Measurements from ENCODE around the gene EVI5L. TPM values are rescaled to one million over a fixed set of nuclear protein-coding genes. Genes with fewer than 3 reads are reported as not detected.

Gene EVI5L
- total and polyA plus RNA-seq, 2 donors (not counting 1 experiment from before 2014, with no cell fraction given) = 10.4 to 16.5 TPM

- H3K27ac ChIP-seq (ENCODE audit: insufficient read depth, low read length) = no peak overlapping the region
- no peak overlapping the region for H3K9ac ChIP-seq (ENCODE audit: insufficient read depth, low read length)
- no peaks in the 10 kb centered on the region for H3K9me3 ChIP-seq (ENCODE audit: control insufficient read depth, insufficient read depth, low read depth, low read length)
- DNase-seq (ENCODE audit: low read depth in 2 of 2) = peak; percentile 61 to 64
- no peaks in the 10 kb centered on the region for H3K79me2 ChIP-seq (ENCODE audit: control insufficient read depth, insufficient read depth, low read length)
- H3K27me3 ChIP-seq (ENCODE audit: control insufficient read depth, insufficient read depth, low read length) = no peaks in the 10 kb centered on the region
- H2AFZ ChIP-seq (ENCODE audit: low read length) = no peak overlapping the region
- H3K4me1 ChIP-seq (ENCODE audit: control insufficient read depth, extremely low read depth, insufficient read depth, low read length) = peaks cover 2% of the 10 kb centered on the region
- H3K4me2 ChIP-seq (ENCODE audit: extremely low read depth, insufficient read depth, low read length) = no peak overlapping the region
- H3K4me3 ChIP-seq (replicated peaks in 1 of 4; ENCODE audit: control extremely low read depth in 1 of 4, insufficient read depth in 1 of 4, low read depth in 3 of 4, low read length in 4 of 4) = no peak overlapping the region
- no peaks in the 10 kb centered on the region for H3K36me3 ChIP-seq (ENCODE audit: control insufficient read depth, insufficient read depth, low read length)
- no peaks in the 10 kb centered on the region for H4K20me1 ChIP-seq (ENCODE audit: control insufficient read depth, extremely low read depth, insufficient read depth, low read length)
- TF ChIP-seq, protein P1, sequence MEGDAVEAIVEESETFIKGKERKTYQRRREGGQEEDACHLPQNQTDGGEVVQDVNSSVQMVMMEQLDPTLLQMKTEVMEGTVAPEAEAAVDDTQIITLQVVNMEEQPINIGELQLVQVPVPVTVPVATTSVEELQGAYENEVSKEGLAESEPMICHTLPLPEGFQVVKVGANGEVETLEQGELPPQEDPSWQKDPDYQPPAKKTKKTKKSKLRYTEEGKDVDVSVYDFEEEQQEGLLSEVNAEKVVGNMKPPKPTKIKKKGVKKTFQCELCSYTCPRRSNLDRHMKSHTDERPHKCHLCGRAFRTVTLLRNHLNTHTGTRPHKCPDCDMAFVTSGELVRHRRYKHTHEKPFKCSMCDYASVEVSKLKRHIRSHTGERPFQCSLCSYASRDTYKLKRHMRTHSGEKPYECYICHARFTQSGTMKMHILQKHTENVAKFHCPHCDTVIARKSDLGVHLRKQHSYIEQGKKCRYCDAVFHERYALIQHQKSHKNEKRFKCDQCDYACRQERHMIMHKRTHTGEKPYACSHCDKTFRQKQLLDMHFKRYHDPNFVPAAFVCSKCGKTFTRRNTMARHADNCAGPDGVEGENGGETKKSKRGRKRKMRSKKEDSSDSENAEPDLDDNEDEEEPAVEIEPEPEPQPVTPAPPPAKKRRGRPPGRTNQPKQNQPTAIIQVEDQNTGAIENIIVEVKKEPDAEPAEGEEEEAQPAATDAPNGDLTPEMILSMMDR (conservative IDR thresholded peaks at IDR 0.05 in 1 of 2, IDR thresholded peaks at IDR 0.05 in 1 of 2; ENCODE audit: low read depth in 1 of 2, low read length in 2 of 2) = no peak
- TF ChIP-seq EZH2 (IDR thresholded peaks at IDR 0.05; ENCODE audit: low read length, missing control alignments) = no peak
Measured at GRCh38 chr19:7833225-7834099, 3.4 kb downstream of the EVI5L start.

GRCh38 chr19:7839476-7839875 lies 9.5 kb downstream of the EVI5L start:
- Histone ChIP-seq H3K4me3 (replicated peaks in 1 of 4; ENCODE audit: control extremely low read depth in 1 of 4, insufficient read depth in 1 of 4, low read depth in 3 of 4, low read length in 4 of 4) (no peak overlapping the region), H3K4me1 (ENCODE audit: control insufficient read depth, extremely low read depth, insufficient read depth, low read length) (no peaks in the 10 kb centered on the region)
- DNase-seq (ENCODE audit: low read depth in 2 of 2) = no peak

DNA sequence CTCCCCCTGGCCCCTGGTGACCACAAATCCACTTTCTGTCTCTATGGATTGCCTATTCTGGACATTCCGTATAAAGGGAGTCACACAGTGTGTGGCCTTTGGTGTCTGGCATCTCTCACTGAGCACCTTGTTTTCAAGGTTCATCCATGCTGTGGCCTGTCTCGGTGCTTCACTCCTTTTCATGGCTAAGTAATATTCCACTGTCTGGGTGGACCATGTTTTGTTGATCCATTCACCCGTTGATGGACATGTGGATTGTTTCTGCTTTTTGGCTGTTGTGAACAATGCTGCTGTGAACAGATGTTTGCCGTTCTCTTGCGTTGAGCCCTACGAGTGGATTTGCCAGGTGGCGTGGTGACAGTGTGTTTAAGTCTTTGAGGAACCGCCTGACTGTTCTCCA lies 10.6 kb downstream of the EVI5L start:
- H3K4me3 ChIP-seq (replicated peaks in 1 of 4; ENCODE audit: control extremely low read depth in 1 of 4, insufficient read depth in 1 of 4, low read depth in 3 of 4, low read length in 4 of 4) = no peak overlapping the region
- H3K36me3 ChIP-seq (ENCODE audit: control insufficient read depth, insufficient read depth, low read length) = no peaks in the 10 kb centered on the region
- H3K27ac ChIP-seq (ENCODE audit: insufficient read depth, low read length) = no peak overlapping the region
- no peak overlapping the region for H3K9ac ChIP-seq (ENCODE audit: insufficient read depth, low read length)
- H3K79me2 ChIP-seq (ENCODE audit: control insufficient read depth, insufficient read depth, low read length) = no peaks in the 10 kb centered on the region
- no peaks in the 10 kb centered on the region for H3K9me3 ChIP-seq (ENCODE audit: control insufficient read depth, insufficient read depth, low read depth, low read length)
- no peaks in the 10 kb centered on the region for H4K20me1 ChIP-seq (ENCODE audit: control insufficient read depth, extremely low read depth, insufficient read depth, low read length)
- H3K4me2 ChIP-seq (ENCODE audit: extremely low read depth, insufficient read depth, low read length) = no peak overlapping the region
- H2AFZ ChIP-seq (ENCODE audit: low read length) = no peak overlapping the region
- no peaks in the 10 kb centered on the region for H3K27me3 ChIP-seq (ENCODE audit: control insufficient read depth, insufficient read depth, low read length)
- no peak for TF ChIP-seq EZH2 (IDR thresholded peaks at IDR 0.05; ENCODE audit: low read length, missing control alignments)
- TF ChIP-seq, protein P1 (conservative IDR thresholded peaks at IDR 0.05 in 1 of 2, IDR thresholded peaks at IDR 0.05 in 1 of 2; ENCODE audit: low read depth in 1 of 2, low read length in 2 of 2) = no peak
- no peak for DNase-seq (ENCODE audit: low read depth in 2 of 2)
- no peaks in the 10 kb centered on the region for H3K4me1 ChIP-seq (ENCODE audit: control insufficient read depth, extremely low read depth, insufficient read depth, low read length)

More at GRCh38 chr19:7839476-7839875, 9.5 kb downstream of the EVI5L start:
- H3K9me3 ChIP-seq (ENCODE audit: control insufficient read depth, insufficient read depth, low read depth, low read length) = no peaks in the 10 kb centered on the region
- H3K27ac ChIP-seq (ENCODE audit: insufficient read depth, low read length) = no peak overlapping the region
- H3K27me3 ChIP-seq (ENCODE audit: control insufficient read depth, insufficient read depth, low read length) = no peaks in the 10 kb centered on the region
- H3K79me2 ChIP-seq (ENCODE audit: control insufficient read depth, insufficient read depth, low read length) = no peaks in the 10 kb centered on the region
- no peak overlapping the region for H3K9ac ChIP-seq (ENCODE audit: insufficient read depth, low read length)
- no peak overlapping the region for H3K4me2 ChIP-seq (ENCODE audit: extremely low read depth, insufficient read depth, low read length)
- H2AFZ ChIP-seq (ENCODE audit: low read length) = no peak overlapping the region
- no peak for TF ChIP-seq EZH2 (IDR thresholded peaks at IDR 0.05; ENCODE audit: low read length, missing control alignments)
- TF ChIP-seq, protein P1 (conservative IDR thresholded peaks at IDR 0.05 in 1 of 2, IDR thresholded peaks at IDR 0.05 in 1 of 2; ENCODE audit: low read depth in 1 of 2, low read length in 2 of 2) = no peak
- H3K36me3 ChIP-seq (ENCODE audit: control insufficient read depth, insufficient read depth, low read length) = no peaks in the 10 kb centered on the region
- no peaks in the 10 kb centered on the region for H4K20me1 ChIP-seq (ENCODE audit: control insufficient read depth, extremely low read depth, insufficient read depth, low read length)
